GM18505 (cell line): ENCODE results near the gene TGIF2LX.
"Not testable (repeated sequence)": the region's sequence is repeated elsewhere in the genome, so short reads cannot be mapped to it uniquely, and the experiment has no call there.

Experiments used
- ATAC-seq: cut with Tn5 transposase; IDR thresholded peaks from one replicate; pipeline ENCODE4 v1.9.1; 2021; ENCODE audit not compliant: unreplicated experiment

Gene TGIF2LX

GRCh38 chrX:89921665-89922064, at the start of gene TGIF2LX:
TSS of gene TGIF2LX (plus strand) at chrX:89921908. CDS start at chrX:89922086, 178 bp downstream.
- ATAC-seq, result not testable (repeated sequence)

GRCh38 chrX:89922338-89922934, 728 bp downstream of the TGIF2LX start:
- not testable (repeated sequence) for ATAC-seq

DNA sequence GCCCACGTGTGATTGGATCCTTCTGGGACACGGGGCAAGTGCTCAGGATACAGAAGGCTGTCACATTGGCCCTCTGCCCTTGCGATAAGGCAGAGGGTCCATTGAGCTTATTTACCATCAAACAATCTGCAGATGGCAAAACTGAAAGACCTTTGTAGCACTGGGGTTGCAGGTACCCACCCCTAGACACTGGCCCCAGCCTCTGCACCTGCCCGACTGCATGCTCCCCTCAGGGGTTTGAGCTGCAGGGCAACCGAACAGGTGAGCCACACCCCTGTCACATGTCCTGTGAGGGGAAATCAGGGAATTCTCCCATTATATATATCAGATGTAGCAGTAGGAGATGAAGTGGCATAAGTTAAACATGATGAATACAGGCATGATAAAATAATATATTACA, 21.4 kb downstream of the TGIF2LX start:
- ATAC-seq, result not testable (repeated sequence)

- ATAC-seq, result not testable (repeated sequence)
Observed at GRCh38 chrX:89965588-89965987, 43.9 kb downstream of the TGIF2LX start.
